ENCODE results near the gene ABTB2. TPM values are rescaled to one million over a fixed set of nuclear protein-coding genes. Genes with fewer than 3 reads are reported as not detected.

ABTB2 gene
- polyA plus RNA-seq, 1 of the 3 experiments (the other 2 are of a cell fraction), result 7.8 TPM

DNA sequence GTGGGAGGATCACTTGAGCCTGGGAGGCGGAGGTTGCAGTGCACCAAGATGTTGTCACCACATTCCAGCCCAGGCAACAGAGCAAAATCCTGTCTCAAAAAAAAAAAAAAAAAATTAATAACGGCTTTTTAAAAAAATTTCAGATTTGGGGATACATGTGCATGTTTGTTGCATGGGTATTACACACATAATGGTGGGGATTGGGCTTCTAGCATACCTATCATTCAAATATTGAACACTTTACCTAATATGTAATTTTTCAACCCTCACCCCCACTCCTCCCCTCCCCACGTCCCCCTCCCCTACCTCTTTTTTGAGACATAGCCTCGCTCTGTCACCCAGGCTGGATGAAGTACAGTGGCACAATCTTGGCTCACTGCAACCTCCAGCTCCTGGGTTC, 40.1 kb downstream of the ABTB2 start (continued):
- TF ChIP-seq, protein P1, sequence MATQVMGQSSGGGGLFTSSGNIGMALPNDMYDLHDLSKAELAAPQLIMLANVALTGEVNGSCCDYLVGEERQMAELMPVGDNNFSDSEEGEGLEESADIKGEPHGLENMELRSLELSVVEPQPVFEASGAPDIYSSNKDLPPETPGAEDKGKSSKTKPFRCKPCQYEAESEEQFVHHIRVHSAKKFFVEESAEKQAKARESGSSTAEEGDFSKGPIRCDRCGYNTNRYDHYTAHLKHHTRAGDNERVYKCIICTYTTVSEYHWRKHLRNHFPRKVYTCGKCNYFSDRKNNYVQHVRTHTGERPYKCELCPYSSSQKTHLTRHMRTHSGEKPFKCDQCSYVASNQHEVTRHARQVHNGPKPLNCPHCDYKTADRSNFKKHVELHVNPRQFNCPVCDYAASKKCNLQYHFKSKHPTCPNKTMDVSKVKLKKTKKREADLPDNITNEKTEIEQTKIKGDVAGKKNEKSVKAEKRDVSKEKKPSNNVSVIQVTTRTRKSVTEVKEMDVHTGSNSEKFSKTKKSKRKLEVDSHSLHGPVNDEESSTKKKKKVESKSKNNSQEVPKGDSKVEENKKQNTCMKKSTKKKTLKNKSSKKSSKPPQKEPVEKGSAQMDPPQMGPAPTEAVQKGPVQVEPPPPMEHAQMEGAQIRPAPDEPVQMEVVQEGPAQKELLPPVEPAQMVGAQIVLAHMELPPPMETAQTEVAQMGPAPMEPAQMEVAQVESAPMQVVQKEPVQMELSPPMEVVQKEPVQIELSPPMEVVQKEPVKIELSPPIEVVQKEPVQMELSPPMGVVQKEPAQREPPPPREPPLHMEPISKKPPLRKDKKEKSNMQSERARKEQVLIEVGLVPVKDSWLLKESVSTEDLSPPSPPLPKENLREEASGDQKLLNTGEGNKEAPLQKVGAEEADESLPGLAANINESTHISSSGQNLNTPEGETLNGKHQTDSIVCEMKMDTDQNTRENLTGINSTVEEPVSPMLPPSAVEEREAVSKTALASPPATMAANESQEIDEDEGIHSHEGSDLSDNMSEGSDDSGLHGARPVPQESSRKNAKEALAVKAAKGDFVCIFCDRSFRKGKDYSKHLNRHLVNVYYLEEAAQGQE (IDR thresholded peaks at IDR 0.05; ENCODE audit: low read depth, low read length), result no peak
- TF ChIP-seq RAD21 (IDR thresholded peaks at IDR 0.05; ENCODE audit: low read length) (no peak), FOXJ3 (CRISPR knock-in tag; IDR thresholded peaks at IDR 0.05) (no peak)

DNA sequence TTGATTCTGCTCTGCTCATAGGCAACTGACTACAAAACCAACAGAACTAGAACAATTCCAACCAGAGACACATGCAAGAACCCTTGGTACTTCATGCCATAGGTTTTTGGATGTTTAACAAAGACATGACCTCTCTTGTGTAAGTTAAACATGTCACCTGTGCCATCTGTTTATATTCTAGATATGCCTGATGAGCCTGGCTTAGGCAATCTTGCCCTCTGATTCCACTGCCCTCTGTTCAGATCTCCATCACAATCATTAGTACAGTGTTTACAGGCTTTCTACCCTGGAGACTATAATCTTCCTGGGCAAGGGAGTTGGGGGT, 40.8 kb downstream of the ABTB2 start:
- Histone ChIP-seq H3K4me1 (ENCODE audit: control insufficient read depth in 1 of 2, insufficient read depth in 2 of 2, low read depth in 1 of 2, low read length in 1 of 2) (peaks cover 5 to 41% of the 10 kb centered on the region in 2 experiments; a peak in 3 of 4 replicates), H3K79me2 (ENCODE audit: insufficient read depth) (no peaks in the 10 kb centered on the region), H3K27ac (ENCODE audit: low read depth in 2 of 2, low read length in 1 of 2) (no peak overlapping the region; a peak in 1 of 4 replicates), H3K9me2 (no peaks in the 10 kb centered on the region), H3K4me2 (no peak overlapping the region), H2AFZ (ENCODE audit: low read depth) (no peak overlapping the region), H3K36me3 (replicated peaks in 1 of 2; ENCODE audit: control insufficient read depth in 1 of 2, insufficient read depth in 2 of 2, low read length in 1 of 2) (no peaks in the 10 kb centered on the region), H3F3A (replicated peaks; ENCODE audit: insufficient read depth) (peaks cover 8% of the 10 kb centered on the region), H3K27me3 (ENCODE audit: insufficient read depth) (no peaks in the 10 kb centered on the region), H3K4me3 (ENCODE audit: low read depth in 2 of 2, low read length in 1 of 2) (no peak overlapping the region), H3K9ac (no peak overlapping the region), H4K20me1 (ENCODE audit: insufficient read depth) (no peaks in the 10 kb centered on the region), H3K9me3 (no peaks in the 10 kb centered on the region)
- DNase-seq, result no peak
- POLR2A ChIA-PET, result no interaction called here
- TF ChIP-seq GABPA (IDR thresholded peaks at IDR 0.05; ENCODE audit: low read depth) (no peak), EZH2phosphoT487 (IDR thresholded peaks at IDR 0.05; ENCODE audit: borderline replicate concordance, low read depth) (no peak), RAD21 (IDR thresholded peaks at IDR 0.05; ENCODE audit: low read length) (no peak), NRF1 (IDR thresholded peaks at IDR 0.05; ENCODE audit: low read depth, low read length) (no peak), MXI1 (IDR thresholded peaks at IDR 0.05; ENCODE audit: low read depth, low read length) (no peak), CHD2 (IDR thresholded peaks at IDR 0.05; ENCODE audit: low read length, partially characterized antibody) (no peak), GATA2 (CRISPR knock-in tag; IDR thresholded peaks at IDR 0.05) (no peak), TEAD4 (IDR thresholded peaks at IDR 0.05; ENCODE audit: borderline replicate concordance, insufficient read depth) (no peak), YY1 (IDR thresholded peaks at IDR 0.05; ENCODE audit: low read depth) (no peak), ELF1 (IDR thresholded peaks at IDR 0.05) (no peak), SIN3A (IDR thresholded peaks at IDR 0.05; ENCODE audit: borderline replicate concordance, low read depth, low read length) (no peak), RFX5 (IDR thresholded peaks at IDR 0.05; ENCODE audit: low read length) (no peak), MEF2A (IDR thresholded peaks at IDR 0.05; ENCODE audit: borderline replicate concordance, low read depth) (no peak), JUND (IDR thresholded peaks at IDR 0.05) (no peak), TAF1 (IDR thresholded peaks at IDR 0.05; ENCODE audit: borderline replicate concordance, low read depth, low read length) (no peak), FOSL2 (IDR thresholded peaks at IDR 0.05; ENCODE audit: borderline replicate concordance, low read depth) (no peak)
- TF ChIP-seq, protein P2, sequence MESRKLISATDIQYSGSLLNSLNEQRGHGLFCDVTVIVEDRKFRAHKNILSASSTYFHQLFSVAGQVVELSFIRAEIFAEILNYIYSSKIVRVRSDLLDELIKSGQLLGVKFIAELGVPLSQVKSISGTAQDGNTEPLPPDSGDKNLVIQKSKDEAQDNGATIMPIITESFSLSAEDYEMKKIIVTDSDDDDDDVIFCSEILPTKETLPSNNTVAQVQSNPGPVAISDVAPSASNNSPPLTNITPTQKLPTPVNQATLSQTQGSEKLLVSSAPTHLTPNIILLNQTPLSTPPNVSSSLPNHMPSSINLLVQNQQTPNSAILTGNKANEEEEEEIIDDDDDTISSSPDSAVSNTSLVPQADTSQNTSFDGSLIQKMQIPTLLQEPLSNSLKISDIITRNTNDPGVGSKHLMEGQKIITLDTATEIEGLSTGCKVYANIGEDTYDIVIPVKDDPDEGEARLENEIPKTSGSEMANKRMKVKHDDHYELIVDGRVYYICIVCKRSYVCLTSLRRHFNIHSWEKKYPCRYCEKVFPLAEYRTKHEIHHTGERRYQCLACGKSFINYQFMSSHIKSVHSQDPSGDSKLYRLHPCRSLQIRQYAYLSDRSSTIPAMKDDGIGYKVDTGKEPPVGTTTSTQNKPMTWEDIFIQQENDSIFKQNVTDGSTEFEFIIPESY (IDR thresholded peaks at IDR 0.05; ENCODE audit: borderline replicate concordance, low read depth), result no peak
- TF ChIP-seq, protein P3, sequence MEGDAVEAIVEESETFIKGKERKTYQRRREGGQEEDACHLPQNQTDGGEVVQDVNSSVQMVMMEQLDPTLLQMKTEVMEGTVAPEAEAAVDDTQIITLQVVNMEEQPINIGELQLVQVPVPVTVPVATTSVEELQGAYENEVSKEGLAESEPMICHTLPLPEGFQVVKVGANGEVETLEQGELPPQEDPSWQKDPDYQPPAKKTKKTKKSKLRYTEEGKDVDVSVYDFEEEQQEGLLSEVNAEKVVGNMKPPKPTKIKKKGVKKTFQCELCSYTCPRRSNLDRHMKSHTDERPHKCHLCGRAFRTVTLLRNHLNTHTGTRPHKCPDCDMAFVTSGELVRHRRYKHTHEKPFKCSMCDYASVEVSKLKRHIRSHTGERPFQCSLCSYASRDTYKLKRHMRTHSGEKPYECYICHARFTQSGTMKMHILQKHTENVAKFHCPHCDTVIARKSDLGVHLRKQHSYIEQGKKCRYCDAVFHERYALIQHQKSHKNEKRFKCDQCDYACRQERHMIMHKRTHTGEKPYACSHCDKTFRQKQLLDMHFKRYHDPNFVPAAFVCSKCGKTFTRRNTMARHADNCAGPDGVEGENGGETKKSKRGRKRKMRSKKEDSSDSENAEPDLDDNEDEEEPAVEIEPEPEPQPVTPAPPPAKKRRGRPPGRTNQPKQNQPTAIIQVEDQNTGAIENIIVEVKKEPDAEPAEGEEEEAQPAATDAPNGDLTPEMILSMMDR (IDR thresholded peaks at IDR 0.05), result no peak
- TF ChIP-seq, protein P4, sequence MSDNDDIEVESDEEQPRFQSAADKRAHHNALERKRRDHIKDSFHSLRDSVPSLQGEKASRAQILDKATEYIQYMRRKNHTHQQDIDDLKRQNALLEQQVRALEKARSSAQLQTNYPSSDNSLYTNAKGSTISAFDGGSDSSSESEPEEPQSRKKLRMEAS (IDR thresholded peaks at IDR 0.05; ENCODE audit: low read depth), result no peak
- CTCF ChIA-PET, result no interaction called here

Data from SK-N-SH (cell line).